Kidney capillary endothelial cell (primary cell): ENCODE results near the gene CD109.

Experiments
- DNase-seq: peaks from one replicate; pipeline ENCODE4 v3.0.0-alpha.2; 2018; ENCODE audit warnings: low spot score

The CD109 gene

DNA sequence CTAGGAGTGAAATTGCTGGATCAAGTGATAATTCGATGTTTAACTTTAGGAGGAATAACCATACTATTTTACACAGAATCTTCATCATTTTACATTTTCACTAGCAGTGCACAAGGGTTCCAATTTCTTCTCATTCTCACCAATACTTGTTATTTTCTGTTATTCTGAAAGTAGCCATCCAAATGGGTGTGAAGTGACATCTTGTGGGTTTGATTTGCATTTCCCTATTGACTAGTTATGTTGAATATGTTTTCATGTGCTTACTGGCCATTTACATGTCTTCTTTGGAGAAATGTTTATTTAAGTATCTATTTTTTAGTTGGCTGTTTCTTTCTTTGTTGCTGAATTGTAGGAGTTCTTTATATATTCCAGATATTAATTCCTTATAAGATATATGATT lies 164.3 kb downstream of the CD109 start:
- DNase-seq, result no peak

DNA sequence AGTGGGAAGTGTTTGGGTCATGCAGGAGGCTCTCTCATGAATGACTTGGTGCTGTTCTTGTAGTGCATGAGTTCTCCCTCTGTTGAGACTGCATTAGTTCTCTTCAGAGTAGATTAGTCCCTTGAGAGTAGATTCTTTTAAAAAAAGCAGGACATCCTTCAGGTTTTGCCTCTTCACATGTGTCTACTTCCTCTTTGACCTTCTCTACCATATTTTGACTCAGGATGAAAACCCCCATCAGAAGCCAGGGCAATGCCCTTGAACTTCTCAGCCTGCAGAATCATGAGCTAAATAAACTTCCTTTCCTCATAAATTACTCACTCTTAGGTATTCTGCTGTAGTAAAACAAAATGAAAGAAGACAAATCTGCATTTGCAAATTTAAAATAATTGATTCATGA lies 170.3 kb downstream of the CD109 start:
- DNase-seq, result no peak

DNA sequence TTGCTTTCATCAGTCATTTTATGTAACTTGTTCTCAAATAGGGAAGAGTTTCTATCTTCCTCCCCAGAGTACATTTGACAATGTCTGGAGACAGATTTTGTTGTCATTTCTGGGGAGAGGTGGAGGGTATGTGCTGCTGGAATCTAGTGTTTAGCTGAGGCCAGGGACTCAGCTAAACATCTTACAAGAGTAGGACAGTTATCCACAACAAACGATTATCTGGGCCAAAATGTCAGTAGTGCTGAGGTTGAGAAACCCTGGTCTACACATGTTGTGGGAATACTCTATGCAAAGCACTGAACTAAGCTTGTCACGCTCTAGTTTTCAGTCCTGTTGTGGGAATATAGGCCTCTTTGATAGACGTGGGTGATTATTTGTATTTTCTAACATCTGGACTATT lies 171.4 kb downstream of the CD109 start:
- no peak for DNase-seq

DNA sequence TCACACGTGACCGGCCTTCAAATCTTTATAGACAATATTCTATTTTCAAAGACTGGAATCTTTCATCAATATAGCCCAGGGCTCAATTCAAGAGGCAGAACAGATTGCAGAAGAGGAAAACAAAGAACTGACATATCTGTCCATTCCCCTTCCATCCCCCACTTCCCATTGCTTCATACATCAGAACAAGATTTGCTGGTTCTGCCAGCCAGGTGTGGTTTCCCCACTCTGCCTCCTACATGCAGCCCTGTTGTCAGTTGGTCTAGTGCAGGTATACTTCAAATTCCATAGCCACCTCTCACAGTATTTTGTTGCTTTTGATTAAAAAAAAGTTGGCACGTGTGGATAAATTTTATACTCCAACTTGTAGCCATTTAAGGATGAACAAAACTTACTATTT lies 174.9 kb downstream of the CD109 start:
- DNase-seq, result no peak

DNA sequence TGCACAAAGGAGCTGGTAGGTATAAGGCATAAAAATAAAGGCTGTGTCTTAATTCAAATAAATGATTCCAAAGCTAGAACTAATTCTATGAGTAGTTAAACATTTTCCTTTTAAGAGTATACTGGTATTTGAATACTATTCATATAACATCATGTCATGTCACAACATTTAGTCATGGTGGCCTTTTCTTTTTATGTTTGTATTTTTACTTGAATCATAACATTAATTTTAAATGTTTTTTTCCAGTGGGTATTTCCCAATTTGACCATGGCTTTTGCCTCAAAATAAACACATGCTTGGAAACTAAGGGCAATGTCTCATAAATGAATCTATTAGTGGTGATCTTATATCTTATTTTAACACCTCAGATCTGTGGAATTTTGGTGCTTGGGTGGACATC lies 177.1 kb downstream of the CD109 start:
- no peak for DNase-seq
